ENCODE measurements around the gene CSNK1D.

- TF ChIP-seq CTCF (IDR thresholded peaks at IDR 0.05): no peak
- TF ChIP-seq POLR2A (IDR thresholded peaks at IDR 0.05): no peak
- no peak for TF ChIP-seq EP300 (IDR thresholded peaks at IDR 0.05)
These were observed 3.4 kb upstream of the CSNK1D start for GRCh38 chr17:82276938-82277337.

Data from ovary (tissue), 3 donors.